RWPE1 (cell line): ENCODE measurements around the gene ZFYVE16.

Source experiments
- CTCF ChIA-PET: fragments of 350-600 bp; sonication (Branson Sonifier 250); formaldehyde crosslinking; extraction: SDS; loops from one replicate; lab custom pipeline; 2021; lab: Yijun Ruan, JAX
- POLR2A ChIA-PET: fragments of 400-600 bp; formaldehyde crosslinking; extraction: SDS; loops from one replicate; lab custom pipeline; 2020; ENCODE audit warnings: antibody characterized with exemption; ENCODE audit not compliant: low non-redundant PET; lab: Yijun Ruan, JAX
- DNase-seq: peaks from one replicate; pipeline ENCODE4 v3.0.0; 2012; ENCODE audit warnings: low spot score
- H3K27ac ChIP-seq: fragments of 450-650 bp; 2 replicates; pipeline ENCODE4 v1.5.1; 2017
- TF ChIP-seq, protein P1 (sequence below): fragments of 450-650 bp; conservative IDR thresholded peaks from 2 replicates; pipeline ENCODE4 v1.5.1; 2017; ENCODE audit warnings: low read depth, mild to moderate bottlenecking

The ZFYVE16 gene

DNA sequence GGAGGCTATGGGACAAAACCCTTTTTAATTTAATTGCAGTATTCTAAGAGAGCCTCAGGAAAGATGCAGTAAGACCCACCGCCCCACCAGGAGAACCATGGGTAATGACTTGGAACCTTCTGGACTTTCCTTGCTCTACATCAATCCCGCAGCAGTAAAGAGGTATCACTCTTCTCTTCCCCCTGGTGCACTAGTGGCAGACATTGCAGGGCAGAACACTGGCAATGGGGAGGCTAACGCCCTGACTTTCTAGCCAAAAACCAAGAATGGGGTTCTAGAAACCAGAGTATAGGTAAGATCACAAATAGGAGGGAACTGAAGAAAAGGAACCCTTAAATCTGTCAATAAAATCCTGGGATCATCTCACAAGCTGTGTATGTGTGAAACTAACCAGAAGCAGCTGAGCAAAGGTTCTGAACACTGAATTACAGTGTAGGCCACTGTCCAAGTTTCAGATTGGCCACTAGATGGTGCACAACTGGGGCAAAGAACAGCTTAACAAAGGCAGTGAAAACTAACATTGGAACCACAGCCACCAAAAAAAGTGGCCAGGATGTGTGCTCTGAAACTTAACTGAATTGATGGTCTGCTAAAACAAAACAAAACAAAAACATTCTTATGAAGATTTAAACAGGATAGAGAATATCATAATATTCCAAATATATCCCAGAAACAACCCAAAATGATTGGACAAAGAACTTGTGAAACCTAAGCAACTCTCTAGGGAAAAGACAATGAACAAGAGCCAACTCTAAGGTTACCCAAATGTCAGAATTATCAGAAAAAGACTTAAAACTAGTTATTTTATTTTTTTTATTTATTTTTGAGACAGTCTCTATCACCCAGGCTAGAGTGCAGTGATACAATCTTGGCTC, 73.4 kb downstream of the ZFYVE16 start:
- no peak overlapping the region for H3K27ac ChIP-seq
- DNase-seq, result peak; percentile 62
- ChIA-PET POLR2A (no interaction called here), CTCF (interaction anchor here (0.5 to 2.4 kb wide), 9 partner anchors 14 to 642 kb away, joined by 3 to 11 read pairs (median 4); partner anchors contain the start of gene MSH3)
- TF ChIP-seq, protein P1, sequence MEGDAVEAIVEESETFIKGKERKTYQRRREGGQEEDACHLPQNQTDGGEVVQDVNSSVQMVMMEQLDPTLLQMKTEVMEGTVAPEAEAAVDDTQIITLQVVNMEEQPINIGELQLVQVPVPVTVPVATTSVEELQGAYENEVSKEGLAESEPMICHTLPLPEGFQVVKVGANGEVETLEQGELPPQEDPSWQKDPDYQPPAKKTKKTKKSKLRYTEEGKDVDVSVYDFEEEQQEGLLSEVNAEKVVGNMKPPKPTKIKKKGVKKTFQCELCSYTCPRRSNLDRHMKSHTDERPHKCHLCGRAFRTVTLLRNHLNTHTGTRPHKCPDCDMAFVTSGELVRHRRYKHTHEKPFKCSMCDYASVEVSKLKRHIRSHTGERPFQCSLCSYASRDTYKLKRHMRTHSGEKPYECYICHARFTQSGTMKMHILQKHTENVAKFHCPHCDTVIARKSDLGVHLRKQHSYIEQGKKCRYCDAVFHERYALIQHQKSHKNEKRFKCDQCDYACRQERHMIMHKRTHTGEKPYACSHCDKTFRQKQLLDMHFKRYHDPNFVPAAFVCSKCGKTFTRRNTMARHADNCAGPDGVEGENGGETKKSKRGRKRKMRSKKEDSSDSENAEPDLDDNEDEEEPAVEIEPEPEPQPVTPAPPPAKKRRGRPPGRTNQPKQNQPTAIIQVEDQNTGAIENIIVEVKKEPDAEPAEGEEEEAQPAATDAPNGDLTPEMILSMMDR, result peak; percentile 75

DNA sequence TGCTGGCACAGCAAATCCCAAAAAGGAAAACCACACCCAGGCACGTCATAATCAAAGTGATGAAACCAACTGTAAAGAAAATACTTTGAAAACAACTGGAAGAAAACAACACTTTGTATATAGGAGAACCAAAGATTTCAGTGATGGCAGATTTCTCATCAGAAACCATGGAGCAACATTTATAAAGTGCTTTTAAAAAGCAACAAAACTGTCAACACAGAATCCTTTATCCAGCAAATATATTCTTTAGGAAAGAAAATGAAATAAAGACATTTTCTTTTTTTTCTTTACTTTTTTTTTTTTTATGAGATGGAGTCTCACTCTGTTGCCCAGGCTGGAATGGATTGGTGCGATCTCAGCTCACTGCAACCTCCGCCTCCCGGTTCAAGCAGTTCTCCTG, 74.7 kb downstream of the ZFYVE16 start:
- POLR2A ChIA-PET, result no interaction called here
- CTCF ChIA-PET, result interaction anchor here (2.4 kb wide), 1 partner anchor 190 kb away, joined by 11 read pairs; no protein-coding TSS in a partner anchor
- no peak for DNase-seq
- TF ChIP-seq, protein P1, result no peak
- H3K27ac ChIP-seq, result no peak overlapping the region

DNA sequence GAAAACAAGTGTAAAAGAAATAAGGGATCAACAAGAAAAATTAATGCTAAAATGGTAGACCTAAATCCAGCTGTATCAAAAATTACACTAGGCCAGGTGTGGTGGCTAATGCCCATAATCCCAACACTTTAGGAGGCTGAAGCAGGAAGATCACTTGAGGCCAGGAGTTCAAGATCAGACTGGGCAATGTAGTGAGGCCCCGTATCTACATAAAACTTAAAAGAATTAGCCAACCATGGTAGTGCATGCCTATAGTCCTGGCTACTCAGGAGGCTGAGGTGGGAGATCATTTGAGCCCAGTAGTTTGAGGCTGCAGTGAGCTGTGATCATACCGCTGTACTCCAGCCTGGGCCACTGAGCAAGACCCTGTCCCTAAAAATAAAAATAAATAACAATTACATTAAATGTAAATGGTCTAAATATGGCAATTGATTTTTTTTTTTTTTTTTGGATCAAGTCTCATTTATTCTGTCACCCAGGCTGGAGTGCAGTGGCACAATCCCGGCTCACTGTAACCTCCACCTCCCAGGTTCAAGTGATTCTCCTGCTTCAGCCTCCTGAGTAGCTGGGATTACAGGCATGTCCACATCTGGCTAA, 75.9 kb downstream of the ZFYVE16 start:
- POLR2A ChIA-PET, result no interaction called here
- CTCF ChIA-PET, result interaction anchor here (0.6 to 0.9 kb wide), 3 partner anchors 32 to 195 kb away, joined by 3 read pairs; no protein-coding TSS in a partner anchor
- TF ChIP-seq, protein P1, result no peak
- H3K27ac ChIP-seq, result no peak overlapping the region
- DNase-seq, result no peak

DNA sequence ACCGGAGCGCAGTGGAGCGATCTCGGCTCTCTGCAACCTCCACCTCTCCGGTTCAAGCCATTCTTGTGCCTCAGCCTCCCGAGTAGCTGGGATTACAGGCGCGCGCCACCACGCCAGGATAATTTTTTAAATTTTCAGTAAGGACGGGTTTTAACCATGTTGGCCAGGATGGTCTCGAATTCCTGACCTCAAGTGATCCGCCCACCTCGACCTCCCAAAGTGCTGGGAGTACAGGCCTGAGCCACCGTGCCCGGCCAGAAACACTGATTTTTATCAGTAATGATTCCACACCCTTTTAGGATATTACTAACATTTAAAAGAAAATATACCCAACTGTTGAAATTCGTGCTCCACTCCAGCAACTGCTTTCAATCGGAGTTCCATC, 79.6 kb downstream of the ZFYVE16 start:
- TF ChIP-seq, protein P1, result no peak
- CTCF ChIA-PET, result interaction anchor here (0.5 to 0.9 kb wide), 6 partner anchors 16 to 1772 kb away, joined by 3 to 4 read pairs (median 3); no protein-coding TSS in a partner anchor
- POLR2A ChIA-PET, result no interaction called here
- H3K27ac ChIP-seq, result peak overlapping the region; percentile 86
- DNase-seq, result no peak

DNA sequence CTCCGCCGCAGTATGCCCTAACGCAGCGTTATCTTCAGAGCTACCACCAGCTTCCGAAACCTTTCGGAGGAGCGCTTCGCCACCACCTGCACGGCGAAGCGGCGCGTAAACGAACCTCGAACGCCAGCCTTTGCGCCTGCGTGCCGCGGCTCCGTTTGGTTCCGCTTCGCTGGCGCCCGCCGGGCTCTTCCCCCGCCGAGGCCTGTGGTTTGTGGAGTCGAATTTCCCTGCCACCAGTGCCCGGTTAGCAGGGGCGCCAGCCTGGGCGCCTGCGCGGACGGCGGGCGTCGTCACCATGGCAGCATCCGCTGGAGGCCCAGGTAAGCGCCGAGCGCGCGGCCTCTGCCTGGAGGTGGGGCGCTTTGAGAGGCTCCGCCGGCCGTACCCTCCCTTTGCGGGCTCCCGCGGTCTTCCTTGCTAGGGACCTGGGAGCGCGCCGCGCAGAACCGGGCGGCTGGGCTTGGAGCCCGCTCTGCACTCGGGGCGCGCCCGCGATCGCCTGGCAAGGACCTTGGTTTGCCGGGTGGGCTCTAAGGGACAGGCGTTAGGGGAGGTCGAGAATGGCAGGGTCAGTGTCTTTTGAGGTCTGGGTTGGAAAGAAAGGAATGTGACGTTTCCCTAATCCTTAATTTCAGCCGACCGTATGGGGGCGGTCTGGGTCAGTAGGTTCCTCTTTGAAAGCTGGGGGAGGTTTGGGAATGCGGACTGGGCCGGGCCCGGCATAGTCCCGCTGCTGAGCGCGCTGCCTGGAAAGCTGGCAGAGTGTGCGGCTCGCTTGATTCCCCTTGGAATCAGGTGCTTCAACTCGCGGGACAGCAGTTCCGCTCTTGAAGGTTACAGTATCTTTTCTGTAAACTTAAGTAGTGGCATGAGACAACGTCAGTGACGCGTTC, 80.2 kb downstream of the ZFYVE16 start, which contains the start of gene FAM151B:
Gene FAM151B (plus strand): TSS at position 272 of the 893 bp plus-strand sequence. CDS start 24 bp downstream, at position 296.
- H3K27ac ChIP-seq, result peak within 1 kb of the TSS; percentile 86
- ChIA-PET CTCF (interaction anchor here (0.6 to 0.9 kb wide), 6 partner anchors 16 to 1771 kb away, joined by 3 to 7 read pairs (median 4); no protein-coding TSS in a partner anchor), POLR2A (no interaction called here)
- peak; percentile 97 for DNase-seq
- TF ChIP-seq, protein P1, result peak; percentile 37; the same call in 1 of the 2 replicates
